Mesenchymal stem cell (in vitro differentiated cells and primary cell): ENCODE data around the gene GAST. TPM values are rescaled to one million over a fixed set of nuclear protein-coding genes. Genes with fewer than 3 reads are reported as not detected.
A peak's percentile ranks its signal among the peaks of the same experiment; 100 is the strongest.

Experiments
- DNase-seq: peaks from one replicate; pipeline ENCODE4 v3.0.0-alpha.2; 2013
- H2AFZ ChIP-seq: one replicate; pipeline ENCODE4 v1.6.1; 2013; ENCODE audit warnings: low read depth, mild to moderate bottlenecking, control low read depth, inconsistent platforms, low read length, moderate library complexity
- H2AK5ac ChIP-seq: 2 replicates; pipeline ENCODE4 v1.6.1; 2013; ENCODE audit warnings: low read length, moderate library complexity, mild to moderate bottlenecking, inconsistent platforms; ENCODE audit not compliant: severe bottlenecking
- H2BK120ac ChIP-seq: one replicate; pipeline ENCODE4 v1.6.1; 2013; ENCODE audit warnings: low read depth, mild to moderate bottlenecking, inconsistent platforms, low read length, moderate library complexity
- H2BK12ac ChIP-seq, 2 experiments: one replicate each; pipeline ENCODE4 v1.6.1; 2013; ENCODE audit warnings: inconsistent platforms in 2 of 2, low read length in 2 of 2, mild to moderate bottlenecking in 2 of 2, moderate library complexity in 2 of 2, control low read depth in 1 of 2
- H2BK15ac ChIP-seq: one replicate; pipeline ENCODE4 v1.6.1; 2013; ENCODE audit warnings: mild to moderate bottlenecking, low read depth, inconsistent platforms; ENCODE audit not compliant: poor library complexity, severe bottlenecking
- H2BK5ac ChIP-seq: 2 replicates; pipeline ENCODE4 v1.6.1; 2013; ENCODE audit warnings: low read depth, mild to moderate bottlenecking, low read length, control low read depth, inconsistent platforms; ENCODE audit not compliant: poor library complexity, severe bottlenecking
- H3K14ac ChIP-seq, 2 experiments: one replicate each; pipeline ENCODE4 v1.6.1; 2013; ENCODE audit warnings: inconsistent platforms in 2 of 2, low read length in 2 of 2, control low read depth in 1 of 2, mild to moderate bottlenecking in 1 of 2, moderate library complexity in 1 of 2
- H3K18ac ChIP-seq, 2 experiments: one replicate each; pipeline ENCODE4 v1.6.1; 2013; ENCODE audit warnings: inconsistent platforms in 2 of 2, low read length in 2 of 2, control low read depth in 1 of 2, low read depth in 1 of 2, mild to moderate bottlenecking in 1 of 2
- H3K23ac ChIP-seq, 2 experiments: one replicate each; pipeline ENCODE4 v1.6.1; 2013; ENCODE audit warnings: inconsistent platforms in 2 of 2, low read length in 2 of 2, mild to moderate bottlenecking in 2 of 2, moderate library complexity in 2 of 2, control low read depth in 1 of 2
- H3K27ac ChIP-seq: 2 replicates; pipeline ENCODE4 v1.5.1; 2013; ENCODE audit warnings: mild to moderate bottlenecking, moderate library complexity, low read length, control low read depth, inconsistent platforms; ENCODE audit not compliant: poor library complexity, severe bottlenecking
- H3K27me3 ChIP-seq, 2 experiments: 2 replicates each; pipeline versions ENCODE4 v1.6.1 to v1.7.0; 2013; ENCODE audit warnings: low read length in 2 of 2, mild to moderate bottlenecking in 2 of 2, moderate library complexity in 2 of 2, control low read depth in 1 of 2, inconsistent platforms in 1 of 2; ENCODE audit not compliant: control insufficient read depth in 1 of 2, insufficient read depth in 1 of 2
- H3K36me3 ChIP-seq, 2 experiments: 2 replicates each; pipeline versions ENCODE4 v1.6.1 to v1.7.0; 2013; ENCODE audit warnings: low read length in 2 of 2, control low read depth in 1 of 2, inconsistent platforms in 1 of 2, low read depth in 1 of 2, mild to moderate bottlenecking in 1 of 2; ENCODE audit not compliant: insufficient read depth in 2 of 2, control insufficient read depth in 1 of 2
- H3K4ac ChIP-seq, 2 experiments: one replicate each; pipeline ENCODE4 v1.6.1; 2013; ENCODE audit warnings: inconsistent platforms in 2 of 2, low read length in 2 of 2, mild to moderate bottlenecking in 2 of 2, moderate library complexity in 2 of 2, control low read depth in 1 of 2, low read depth in 1 of 2
- H3K4me1 ChIP-seq: 2 replicates; pipeline ENCODE4 v1.6.1; 2013; ENCODE audit warnings: low read depth, low read length, control low read depth; ENCODE audit not compliant: control insufficient read depth, insufficient read depth
- H3K4me2 ChIP-seq: 2 replicates; pipeline ENCODE4 v1.6.1; 2013; ENCODE audit warnings: low read length, mild to moderate bottlenecking, inconsistent platforms; ENCODE audit not compliant: poor library complexity, severe bottlenecking
- H3K4me3 ChIP-seq, 2 experiments: 2 replicates each; pipeline versions ENCODE4 v1.5.1 to v1.7.0; 2013; ENCODE audit warnings: low read length in 2 of 2, mild to moderate bottlenecking in 2 of 2, control low read depth in 1 of 2, low read depth in 1 of 2; ENCODE audit not compliant: insufficient read depth in 1 of 2
- H3K79me1 ChIP-seq: replicated peaks from 2 replicates; pipeline ENCODE4 v1.6.1; 2013; ENCODE audit warnings: mild to moderate bottlenecking, control low read depth, low read length, inconsistent platforms; ENCODE audit not compliant: poor library complexity, severe bottlenecking
- H3K9ac ChIP-seq: 2 replicates; pipeline ENCODE4 v1.7.0; 2013; ENCODE audit warnings: mild to moderate bottlenecking, low read length, moderate library complexity
- H3K9me3 ChIP-seq: 2 replicates; pipeline ENCODE4 v1.7.0; 2013; ENCODE audit warnings: mild to moderate bottlenecking, low read length; ENCODE audit not compliant: control insufficient read depth
- H4K8ac ChIP-seq: one replicate; pipeline ENCODE4 v1.6.1; 2013; ENCODE audit warnings: inconsistent platforms, mild to moderate bottlenecking, low read length, moderate library complexity
- H4K91ac ChIP-seq: one replicate; pipeline ENCODE4 v1.6.1; 2013; ENCODE audit warnings: mild to moderate bottlenecking, low read length, inconsistent platforms
- WGBS: methylation state at CpG from one replicate; pipeline ENCODE4 v1.1.7; 2013; ENCODE audit warnings: mixed read lengths; 5-methylcytosine and 5-hydroxymethylcytosine counted together
- polyA plus RNA-seq, 2 experiments: library from polyadenylated mRNA; stranded (reverse); fragments of 200-250 nt; gene quantifications; one replicate each; pipeline ENCODE4 v1.2.3, GENCODE V29; 2013

Gene GAST, protein sequence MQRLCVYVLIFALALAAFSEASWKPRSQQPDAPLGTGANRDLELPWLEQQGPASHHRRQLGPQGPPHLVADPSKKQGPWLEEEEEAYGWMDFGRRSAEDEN
- not detected for polyA plus RNA-seq (2013, experiment 1 of 2)
- polyA plus RNA-seq (2013, experiment 2 of 2): not detected

DNA sequence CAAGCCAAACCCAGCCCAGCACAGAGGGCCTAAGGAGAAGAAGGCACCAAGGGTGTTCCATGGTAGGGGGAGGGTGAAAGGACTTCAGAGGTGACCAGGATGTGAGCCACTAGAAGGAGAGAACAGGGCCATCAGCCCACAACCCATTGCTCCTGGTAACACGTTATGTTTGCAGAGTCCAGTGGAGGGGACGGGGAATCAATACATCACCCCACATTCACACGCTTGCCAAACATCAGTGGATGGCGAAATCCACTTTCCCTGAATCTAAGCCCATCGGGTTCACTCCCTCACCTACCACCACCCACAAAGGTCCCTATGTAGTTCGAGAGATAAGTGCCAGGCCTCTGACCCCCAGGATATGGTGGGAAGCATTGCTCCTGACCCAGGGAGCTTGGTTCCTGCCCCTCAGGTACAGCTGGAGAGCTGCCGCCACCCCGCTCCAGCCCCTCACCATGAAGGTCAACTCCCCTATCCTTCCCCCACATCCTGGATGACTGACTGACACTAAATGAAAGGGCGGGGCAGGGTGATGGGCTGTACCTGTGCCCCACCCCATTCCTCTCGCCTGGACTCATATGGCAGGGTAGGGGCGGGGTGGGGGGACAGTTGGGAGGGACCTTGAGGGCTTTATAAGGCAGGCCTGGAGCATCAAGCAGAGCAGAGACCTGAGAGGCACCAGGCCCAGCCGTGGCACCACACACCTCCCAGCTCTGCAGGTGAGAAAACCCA is at the start of gene GAST:
GAST (plus strand) TSS at position 663 of the 732 bp plus-strand sequence. CDS start 3,106 bp downstream, outside the sequence.
- Histone ChIP-seq H2BK12ac (no peak within 1 kb of the TSS), H2AK5ac (no peak within 1 kb of the TSS), H4K91ac (peak within 1 kb of the TSS; percentile 43), H3K18ac (no peak within 1 kb of the TSS), H3K4me2 (no peak within 1 kb of the TSS), H3K4me3 (no peak within 1 kb of the TSS), H3K14ac (no peak within 1 kb of the TSS), H2AFZ (no peak within 1 kb of the TSS), H3K4me1 (no peaks in the 10 kb centered on the region), H2BK15ac (peak within 1 kb of the TSS; percentile 64), H3K4ac (no peak within 1 kb of the TSS), H4K8ac (peak within 1 kb of the TSS; percentile 47), H3K79me1 (no peaks in the 10 kb centered on the region), H2BK120ac (no peak within 1 kb of the TSS), H3K36me3 (no peaks in the 10 kb centered on the region), H3K9ac (no peak within 1 kb of the TSS), H3K27ac (no peak within 1 kb of the TSS), H3K23ac (no peak within 1 kb of the TSS), H2BK5ac (no peak within 1 kb of the TSS), H3K9me3 (no peaks in the 10 kb centered on the region), H3K27me3 (peaks cover 6 to 27% of the 10 kb centered on the region in 2 experiments)
- DNase-seq: no peak
- WGBS: 87% methylated on average over 10 of the region's 12 CpGs

DNA sequence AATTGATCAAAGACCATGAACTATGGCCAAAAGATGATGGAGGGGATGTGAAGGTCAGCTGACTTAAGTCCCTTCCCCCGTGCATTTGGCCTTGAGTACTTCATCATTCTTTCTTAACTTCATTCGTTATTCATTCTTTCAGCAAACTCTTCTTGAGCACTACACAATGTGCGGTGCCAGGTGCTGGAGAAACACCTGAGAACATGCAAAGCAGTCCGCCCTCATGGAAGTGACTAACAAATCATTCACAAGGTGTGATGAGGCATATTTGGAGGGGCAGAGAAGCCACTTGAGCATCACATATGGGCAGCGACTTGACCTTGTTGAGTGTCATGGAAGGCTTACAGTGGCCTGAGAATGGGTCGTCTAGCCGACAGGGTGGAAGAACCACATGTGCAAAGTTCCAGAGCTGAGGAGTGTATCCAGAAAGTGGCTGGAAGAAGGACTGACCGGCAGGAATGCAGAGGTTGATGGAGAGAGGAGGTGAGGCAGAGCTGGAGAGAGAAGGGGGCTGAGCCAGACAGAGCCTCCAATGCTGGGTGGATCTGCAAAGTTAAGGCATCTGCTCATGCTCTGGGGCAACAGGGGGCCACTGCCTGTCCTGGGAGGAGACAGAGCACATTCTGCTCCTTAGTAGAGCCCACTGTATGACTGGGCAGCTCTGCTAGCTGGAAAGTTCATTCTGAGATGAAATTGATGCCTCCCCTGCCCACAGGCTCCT is 48.5 kb upstream of the GAST start:
- no peak overlapping the region for H2AFZ ChIP-seq
- H3K27me3 ChIP-seq: peaks cover 0 to 13% of the 10 kb centered on the region in 2 experiments
- no peak overlapping the region for H3K4me3 ChIP-seq
- no peak overlapping the region for H3K23ac ChIP-seq
- H4K8ac ChIP-seq: peak overlapping the region; percentile 32
- H2AK5ac ChIP-seq: peak overlapping the region; percentile 23
- H3K4ac ChIP-seq: no peak overlapping the region
- no peak overlapping the region for H3K14ac ChIP-seq
- H3K4me2 ChIP-seq: no peak overlapping the region
- no peak overlapping the region for H2BK5ac ChIP-seq
- peak overlapping the region; percentile 47 for H4K91ac ChIP-seq
- no peak overlapping the region for H3K27ac ChIP-seq
- H3K9ac ChIP-seq: no peak overlapping the region
- H3K9me3 ChIP-seq: no peaks in the 10 kb centered on the region
- no peaks in the 10 kb centered on the region for H3K79me1 ChIP-seq
- H2BK120ac ChIP-seq: no peak overlapping the region
- 75% methylated on average over 8 of the region's 8 CpGs for WGBS
- DNase-seq: no peak
- H3K4me1 ChIP-seq: peaks cover 29% of the 10 kb centered on the region
- H3K18ac ChIP-seq: peak overlapping the region in 1 of 2 experiments; percentile 28
- H2BK12ac ChIP-seq: peak overlapping the region in 1 of 2 experiments; percentile 8
- no peaks in the 10 kb centered on the region for H3K36me3 ChIP-seq
- no peak overlapping the region for H2BK15ac ChIP-seq

DNA sequence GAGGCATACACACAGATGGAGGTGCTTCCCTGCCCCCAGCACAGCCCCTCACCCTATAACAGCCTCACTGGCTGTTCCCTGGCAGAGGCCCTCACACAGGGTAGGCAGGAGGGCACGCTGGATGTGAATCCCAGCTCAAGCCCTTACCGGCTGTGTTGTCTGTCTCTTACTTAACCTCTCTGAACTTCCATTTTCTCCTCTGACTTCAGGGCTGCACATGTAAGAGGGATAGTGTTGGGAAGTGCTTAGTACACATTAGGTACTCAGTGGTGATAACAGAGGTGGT is 48.0 kb upstream of the GAST start:
- H2BK12ac ChIP-seq: peak overlapping the region in 1 of 2 experiments; percentile 8
- H2BK120ac ChIP-seq: no peak overlapping the region
- no peak overlapping the region for H2BK5ac ChIP-seq
- peak overlapping the region; percentile 23 for H2AK5ac ChIP-seq
- H3K79me1 ChIP-seq: no peaks in the 10 kb centered on the region
- H3K4ac ChIP-seq: no peak overlapping the region
- no peaks in the 10 kb centered on the region for H3K36me3 ChIP-seq
- H3K9ac ChIP-seq: no peak overlapping the region
- no peak overlapping the region for H3K27ac ChIP-seq
- no peak overlapping the region for H3K14ac ChIP-seq
- H3K27me3 ChIP-seq: peaks cover 0 to 13% of the 10 kb centered on the region in 2 experiments
- 82% methylated on average over 2 of the region's 2 CpGs for WGBS
- H3K18ac ChIP-seq: peak overlapping the region in 1 of 2 experiments; percentile 28
- peak overlapping the region; percentile 32 for H4K8ac ChIP-seq
- no peak overlapping the region for H2BK15ac ChIP-seq
- peaks cover 29% of the 10 kb centered on the region for H3K4me1 ChIP-seq
- no peak overlapping the region for H3K4me2 ChIP-seq
- H3K4me3 ChIP-seq: no peak overlapping the region
- H4K91ac ChIP-seq: peak overlapping the region; percentile 47
- no peak overlapping the region for H2AFZ ChIP-seq
- H3K9me3 ChIP-seq: no peaks in the 10 kb centered on the region
- DNase-seq: no peak
- H3K23ac ChIP-seq: no peak overlapping the region
